ENCODE data around the gene SEZ6L.

Gene SEZ6L

GRCh38 chr22:26134654-26135330, 34.5 kb upstream of the SEZ6L start:
- no peak for DNase-seq (ENCODE audit: low read depth, low spot score)
- TF ChIP-seq YY1 (IDR thresholded peaks at IDR 0.05; ENCODE audit: insufficient read depth, insufficient read length) (no peak), SUZ12 (IDR thresholded peaks at IDR 0.05; ENCODE audit: extremely low read depth, insufficient read depth, insufficient read length) (no peak), ZNF274 (IDR thresholded peaks at IDR 0.05; ENCODE audit: low read depth, low read length) (no peak)
- H3K9ac ChIP-seq (ENCODE audit: insufficient read length, low read depth) = no peak overlapping the region
- no peaks in the 10 kb centered on the region for H3K4me1 ChIP-seq (ENCODE audit: insufficient read depth, insufficient read length)
- no peaks in the 10 kb centered on the region for H3K36me3 ChIP-seq (ENCODE audit: insufficient read depth, insufficient read length, low read length)
- no peak overlapping the region for H3K4me3 ChIP-seq (ENCODE audit: insufficient read length, low read depth)
- H3K9me3 ChIP-seq (ENCODE audit: insufficient read depth, low read length) = peaks cover 9% of the 10 kb centered on the region; the same call in 1 of the 2 replicates
- no peaks in the 10 kb centered on the region for H3K27me3 ChIP-seq (ENCODE audit: insufficient read depth, insufficient read length)

- Histone ChIP-seq H3K9ac (ENCODE audit: insufficient read length, low read depth) (no peak overlapping the region), H3K36me3 (ENCODE audit: insufficient read depth, insufficient read length, low read length) (no peaks in the 10 kb centered on the region), H3K4me1 (ENCODE audit: insufficient read depth, insufficient read length) (no peaks in the 10 kb centered on the region), H3K9me3 (ENCODE audit: insufficient read depth, low read length) (peaks cover 9% of the 10 kb centered on the region; the same call in 1 of the 2 replicates), H3K27me3 (ENCODE audit: insufficient read depth, insufficient read length) (no peaks in the 10 kb centered on the region), H3K4me3 (ENCODE audit: insufficient read length, low read depth) (no peak overlapping the region)
- TF ChIP-seq YY1 (IDR thresholded peaks at IDR 0.05; ENCODE audit: insufficient read depth, insufficient read length) (no peak), ZNF274 (IDR thresholded peaks at IDR 0.05; ENCODE audit: low read depth, low read length) (no peak), SUZ12 (IDR thresholded peaks at IDR 0.05; ENCODE audit: extremely low read depth, insufficient read depth, insufficient read length) (no peak)
- no peak for DNase-seq (ENCODE audit: low read depth, low spot score)
Observed at GRCh38 chr22:26135806-26136205, 33.5 kb upstream of the SEZ6L start.

GRCh38 chr22:26139310-26139709, 30.0 kb upstream of the SEZ6L start:
- Histone ChIP-seq H3K4me1 (ENCODE audit: insufficient read depth, insufficient read length) (no peaks in the 10 kb centered on the region), H3K36me3 (ENCODE audit: insufficient read depth, insufficient read length, low read length) (no peaks in the 10 kb centered on the region)
- DNase-seq (ENCODE audit: low read depth, low spot score) = no peak

GRCh38 chr22:26141831-26142230, 27.4 kb upstream of the SEZ6L start:
- H3K4me3 ChIP-seq (ENCODE audit: insufficient read length, low read depth) = no peak overlapping the region
- H3K9me3 ChIP-seq (ENCODE audit: insufficient read depth, low read length) = no peaks in the 10 kb centered on the region
- no peaks in the 10 kb centered on the region for H3K27me3 ChIP-seq (ENCODE audit: insufficient read depth, insufficient read length)
- TF ChIP-seq SUZ12 (IDR thresholded peaks at IDR 0.05; ENCODE audit: extremely low read depth, insufficient read depth, insufficient read length) = no peak
- no peak for TF ChIP-seq YY1 (IDR thresholded peaks at IDR 0.05; ENCODE audit: insufficient read depth, insufficient read length)
- TF ChIP-seq ZNF274 (IDR thresholded peaks at IDR 0.05; ENCODE audit: low read depth, low read length) = no peak
- DNase-seq (ENCODE audit: low read depth, low spot score) = no peak
- no peaks in the 10 kb centered on the region for H3K36me3 ChIP-seq (ENCODE audit: insufficient read depth, insufficient read length, low read length)
- H3K4me1 ChIP-seq (ENCODE audit: insufficient read depth, insufficient read length) = no peaks in the 10 kb centered on the region
- no peak overlapping the region for H3K9ac ChIP-seq (ENCODE audit: insufficient read length, low read depth)

More at GRCh38 chr22:26139310-26139709, 30.0 kb upstream of the SEZ6L start:
- TF ChIP-seq ZNF274 (IDR thresholded peaks at IDR 0.05; ENCODE audit: low read depth, low read length) (no peak), YY1 (IDR thresholded peaks at IDR 0.05; ENCODE audit: insufficient read depth, insufficient read length) (no peak), SUZ12 (IDR thresholded peaks at IDR 0.05; ENCODE audit: extremely low read depth, insufficient read depth, insufficient read length) (no peak)
- no peak overlapping the region for H3K9ac ChIP-seq (ENCODE audit: insufficient read length, low read depth)
- H3K9me3 ChIP-seq (ENCODE audit: insufficient read depth, low read length) = peaks cover 9% of the 10 kb centered on the region; the same call in 1 of the 2 replicates
- H3K4me3 ChIP-seq (ENCODE audit: insufficient read length, low read depth) = no peak overlapping the region
- H3K27me3 ChIP-seq (ENCODE audit: insufficient read depth, insufficient read length) = no peaks in the 10 kb centered on the region

- Histone ChIP-seq H3K9ac (ENCODE audit: insufficient read length, low read depth) (no peak overlapping the region), H3K4me1 (ENCODE audit: insufficient read depth, insufficient read length) (no peaks in the 10 kb centered on the region), H3K4me3 (ENCODE audit: insufficient read length, low read depth) (no peak overlapping the region), H3K27me3 (ENCODE audit: insufficient read depth, insufficient read length) (no peaks in the 10 kb centered on the region), H3K36me3 (ENCODE audit: insufficient read depth, insufficient read length, low read length) (no peaks in the 10 kb centered on the region), H3K9me3 (ENCODE audit: insufficient read depth, low read length) (no peaks in the 10 kb centered on the region)
- TF ChIP-seq SUZ12 (IDR thresholded peaks at IDR 0.05; ENCODE audit: extremely low read depth, insufficient read depth, insufficient read length) = no peak
- no peak for TF ChIP-seq YY1 (IDR thresholded peaks at IDR 0.05; ENCODE audit: insufficient read depth, insufficient read length)
- TF ChIP-seq ZNF274 (IDR thresholded peaks at IDR 0.05; ENCODE audit: low read depth, low read length) = no peak
- DNase-seq (ENCODE audit: low read depth, low spot score) = no peak
Observed at GRCh38 chr22:26143806-26144325, 25.4 kb upstream of the SEZ6L start.

GRCh38 chr22:26159886-26160285, 9.4 kb upstream of the SEZ6L start:
- Histone ChIP-seq H3K4me3 (ENCODE audit: insufficient read length, low read depth) (no peak overlapping the region), H3K27me3 (ENCODE audit: insufficient read depth, insufficient read length) (peaks cover 5% of the 10 kb centered on the region), H3K36me3 (ENCODE audit: insufficient read depth, insufficient read length, low read length) (no peaks in the 10 kb centered on the region), H3K4me1 (ENCODE audit: insufficient read depth, insufficient read length) (no peaks in the 10 kb centered on the region), H3K9ac (ENCODE audit: insufficient read length, low read depth) (no peak overlapping the region), H3K9me3 (ENCODE audit: insufficient read depth, low read length) (peaks cover 12% of the 10 kb centered on the region; the same call in 1 of the 2 replicates)
- TF ChIP-seq ZNF274 (IDR thresholded peaks at IDR 0.05; ENCODE audit: low read depth, low read length) (no peak), SUZ12 (IDR thresholded peaks at IDR 0.05; ENCODE audit: extremely low read depth, insufficient read depth, insufficient read length) (no peak), YY1 (IDR thresholded peaks at IDR 0.05; ENCODE audit: insufficient read depth, insufficient read length) (no peak)
- no peak for DNase-seq (ENCODE audit: low read depth, low spot score)

- H3K27me3 ChIP-seq (ENCODE audit: insufficient read depth, insufficient read length) = peaks cover 5% of the 10 kb centered on the region
Observed at GRCh38 chr22:26161746-26162145, 7.5 kb upstream of the SEZ6L start.

More at GRCh38 chr22:26161746-26162145, 7.5 kb upstream of the SEZ6L start:
- H3K9me3 ChIP-seq (ENCODE audit: insufficient read depth, low read length) = peaks cover 12% of the 10 kb centered on the region; the same call in 1 of the 2 replicates
- no peak overlapping the region for H3K4me3 ChIP-seq (ENCODE audit: insufficient read length, low read depth)
- H3K9ac ChIP-seq (ENCODE audit: insufficient read length, low read depth) = no peak overlapping the region
- H3K4me1 ChIP-seq (ENCODE audit: insufficient read depth, insufficient read length) = no peaks in the 10 kb centered on the region
- TF ChIP-seq YY1 (IDR thresholded peaks at IDR 0.05; ENCODE audit: insufficient read depth, insufficient read length) = no peak
- no peak for DNase-seq (ENCODE audit: low read depth, low spot score)
- no peaks in the 10 kb centered on the region for H3K36me3 ChIP-seq (ENCODE audit: insufficient read depth, insufficient read length, low read length)
